HEK293 (cell line): Measurements from ENCODE around the gene TUBG2.

Experiments
- ATF2 ChIP-seq: fragments of 450-650 bp; formaldehyde crosslinking; IDR thresholded peaks from 2 replicates; pipeline ENCODE4 v1.5.1; 2016; ENCODE audit warnings: missing biosample characterization, missing genetic modification characterization, low read depth
- CTCF ChIP-seq: fragments of 450-650 bp; formaldehyde crosslinking; IDR thresholded peaks from 2 replicates; pipeline ENCODE4 v1.5.1; 2016; ENCODE audit warnings: missing biosample characterization, missing genetic modification characterization
- GLIS2 ChIP-seq: fragments of 450-650 bp; formaldehyde crosslinking; IDR thresholded peaks from 2 replicates; pipeline ENCODE4 v1.5.1; 2016; ENCODE audit warnings: missing biosample characterization, missing genetic modification characterization
- REST ChIP-seq: fragments of 450-650 bp; formaldehyde crosslinking; IDR thresholded peaks from 2 replicates; pipeline ENCODE4 v1.5.1; 2016; ENCODE audit warnings: missing biosample characterization, missing genetic modification characterization
- SALL2 ChIP-seq: fragments of 450-650 bp; formaldehyde crosslinking; IDR thresholded peaks from 2 replicates; pipeline ENCODE4 v1.5.0; 2017; ENCODE audit warnings: missing biosample characterization, mild to moderate bottlenecking, missing genetic modification characterization, borderline replicate concordance
- SP2 ChIP-seq: fragments of 450-650 bp; formaldehyde crosslinking; IDR thresholded peaks from 2 replicates; pipeline ENCODE4 v1.5.1; 2016; ENCODE audit warnings: missing biosample characterization, missing genetic modification characterization
- ZBTB10 ChIP-seq: fragments of 450-650 bp; formaldehyde crosslinking; IDR thresholded peaks from 2 replicates; pipeline ENCODE4 v1.5.1; 2016; ENCODE audit warnings: missing biosample characterization, missing genetic modification characterization
- ZBTB11 ChIP-seq: fragments of 450-650 bp; formaldehyde crosslinking; conservative IDR thresholded peaks from 2 replicates; pipeline ENCODE4 v1.5.1; 2016; ENCODE audit warnings: low read depth, missing biosample characterization, missing genetic modification characterization
- ZBTB26 ChIP-seq: fragments of 450-650 bp; formaldehyde crosslinking; optimal IDR thresholded peaks from 2 replicates; pipeline ENCODE3; 2016; ENCODE audit warnings: missing biosample characterization, mild to moderate bottlenecking, missing genetic modification characterization
- ZNF146 ChIP-seq: fragments of 450-650 bp; formaldehyde crosslinking; IDR thresholded peaks from 2 replicates; pipeline ENCODE4 v1.5.1; 2016; ENCODE audit warnings: missing biosample characterization, missing genetic modification characterization
- ZNF184 ChIP-seq: fragments of 450-650 bp; IDR thresholded peaks from 2 replicates; pipeline ENCODE4 v1.5.1; 2018; ENCODE audit warnings: missing biosample characterization, mild to moderate bottlenecking, missing genetic modification characterization
- ZNF513 ChIP-seq: fragments of 450-650 bp; IDR thresholded peaks from 2 replicates; pipeline ENCODE4 v1.5.1; 2018; ENCODE audit warnings: missing biosample characterization, missing genetic modification characterization
- ZNF548 ChIP-seq: fragments of 450-650 bp; formaldehyde crosslinking; IDR thresholded peaks from 2 replicates; pipeline ENCODE4 v1.5.1; 2016; ENCODE audit warnings: missing biosample characterization, missing genetic modification characterization

GRCh38 chr17:42676424-42677011 lies 17.4 kb downstream of the TUBG2 start, which contains the start of gene PLEKHH3:
- TF ChIP-seq CTCF (tag by site-specific recombination) (peak; percentile 75), ZBTB10 (tag by site-specific recombination) (peak; percentile 99), REST (tag by site-specific recombination) (no peak), ZNF146 (tag by site-specific recombination) (peak; percentile 14; the same call in 1 of the 2 replicates), SP2 (no peak; the same call in 1 of the 2 replicates), ATF2 (tag by site-specific recombination) (no peak), SALL2 (tag by site-specific recombination) (no peak), ZBTB26 (peak; percentile 91), ZNF184 (tag by site-specific recombination) (no peak), GLIS2 (tag by site-specific recombination) (peak; percentile 96), ZNF513 (tag by site-specific recombination) (no peak), ZBTB11 (tag by site-specific recombination) (peak; percentile 42; the same call in 1 of the 2 replicates), ZNF548 (tag by site-specific recombination) (no peak)
